Raji (cell line): ENCODE results near the gene OSBPL2.

Experiments
- POLR2A ChIP-seq: IDR thresholded peaks from 2 replicates; pipeline ENCODE4 v1.6.1; 2011; ENCODE audit warnings: low read depth, low read length, control low read depth; ENCODE audit not compliant: insufficient read depth

OSBPL2 gene

DNA sequence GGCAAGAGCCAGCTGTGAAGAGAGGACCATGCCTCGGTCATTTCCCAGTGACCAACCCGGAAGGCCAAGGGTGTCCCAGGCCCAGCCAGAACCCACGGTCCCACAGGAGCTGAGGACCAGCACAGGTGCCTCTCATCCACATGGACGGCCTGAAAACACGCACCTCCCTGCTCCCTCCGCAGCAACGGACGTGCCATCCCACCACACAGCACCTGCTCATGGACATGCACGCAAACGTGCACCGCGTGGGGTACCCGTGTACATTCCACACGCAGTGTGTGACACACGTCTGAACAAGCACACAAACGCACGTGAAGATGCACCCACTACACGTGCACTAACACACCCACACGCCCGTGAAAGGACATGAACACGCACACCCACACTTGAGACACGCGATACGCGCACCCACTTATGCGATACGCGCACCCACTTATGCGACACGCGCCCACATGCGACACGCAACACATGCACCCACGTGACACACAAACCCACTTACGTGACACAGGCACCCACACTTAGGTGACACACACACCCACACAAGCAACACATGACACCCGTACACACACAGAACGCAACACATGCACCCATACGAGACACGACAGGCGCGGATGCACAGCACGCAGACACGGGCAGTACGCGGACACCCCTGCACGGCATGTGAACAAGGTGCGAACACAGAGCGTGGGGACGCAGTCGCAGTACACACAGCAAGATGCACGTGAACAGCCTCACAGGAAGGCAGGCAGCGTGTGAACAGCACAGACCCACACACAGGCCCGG, 98.6 kb downstream of the OSBPL2 start:
- no peak for TF ChIP-seq POLR2A

DNA sequence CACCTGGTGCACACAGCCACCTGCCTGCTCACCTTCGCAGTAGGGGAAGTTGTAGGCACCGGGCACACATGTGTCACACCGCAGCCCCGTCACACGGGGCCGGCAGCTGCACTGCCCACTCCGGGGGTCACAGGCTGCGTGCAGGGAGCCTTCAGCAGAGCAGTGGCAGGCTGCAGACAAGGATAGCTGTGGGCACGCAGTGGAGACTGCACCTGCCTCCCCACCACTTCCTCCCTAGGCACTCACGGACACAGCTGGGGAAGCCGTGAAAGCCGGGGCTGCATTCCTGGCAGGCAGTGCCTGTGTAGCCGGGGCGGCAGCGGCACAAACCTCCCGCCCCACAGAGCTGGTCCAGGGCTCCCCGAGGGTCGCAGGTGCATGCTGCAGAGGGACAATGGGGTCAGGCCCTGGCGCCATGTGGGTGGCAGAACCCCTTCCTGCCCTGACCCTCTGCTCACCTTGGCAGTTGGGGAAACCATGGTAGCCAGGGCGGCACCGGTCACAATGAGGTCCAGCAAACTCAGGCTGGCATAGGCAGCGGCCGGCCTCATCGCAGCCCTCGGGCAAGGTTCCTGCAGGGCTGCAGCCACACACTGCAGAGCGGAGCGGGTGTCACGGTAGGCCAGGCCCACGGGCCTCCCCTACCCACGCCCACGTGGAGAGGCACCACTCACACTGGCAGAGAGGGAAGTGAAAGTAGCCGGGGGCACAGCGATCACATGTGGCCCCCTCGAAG, 99.4 kb downstream of the OSBPL2 start:
- TF ChIP-seq POLR2A: no peak

DNA sequence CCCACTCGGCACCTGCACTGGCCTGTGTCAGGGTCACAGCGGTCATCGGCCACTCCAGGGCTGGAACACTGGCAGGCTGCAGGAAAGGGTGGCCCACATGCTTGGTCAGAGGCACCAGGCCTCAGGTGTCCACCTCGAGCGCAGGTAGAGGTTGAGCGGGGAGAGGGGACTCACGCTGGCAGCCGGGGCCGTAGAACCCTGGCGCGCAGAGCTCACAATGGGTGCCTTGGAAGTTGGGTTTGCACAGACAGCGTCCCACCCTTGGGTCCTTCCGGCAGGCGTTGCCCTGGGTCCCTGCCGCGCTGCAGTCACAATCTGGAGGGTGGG, 99.9 kb downstream of the OSBPL2 start:
- no peak for TF ChIP-seq POLR2A

DNA sequence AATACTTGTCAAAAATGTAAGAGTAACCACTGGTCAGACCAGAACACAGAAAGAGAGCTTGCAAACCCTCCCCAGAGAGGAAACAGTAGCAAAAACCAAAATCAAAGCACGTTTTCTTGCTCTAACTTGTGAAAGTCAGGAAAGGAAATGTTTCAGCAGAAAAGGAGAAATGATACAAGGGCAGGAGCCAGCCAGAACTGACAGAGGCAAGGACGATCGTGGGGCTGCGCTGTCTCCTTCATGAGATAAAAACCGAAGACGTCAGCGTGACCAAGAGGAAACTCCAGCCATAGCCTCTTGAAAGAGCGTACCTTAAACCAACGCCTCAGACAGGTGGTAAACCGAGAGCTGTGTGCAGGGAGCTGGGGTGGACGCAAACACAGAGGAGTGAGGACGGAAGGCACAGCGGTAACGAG, 101.3 kb downstream of the OSBPL2 start:
- peak; percentile 37; the same call in 1 of the 2 replicates for TF ChIP-seq POLR2A

DNA sequence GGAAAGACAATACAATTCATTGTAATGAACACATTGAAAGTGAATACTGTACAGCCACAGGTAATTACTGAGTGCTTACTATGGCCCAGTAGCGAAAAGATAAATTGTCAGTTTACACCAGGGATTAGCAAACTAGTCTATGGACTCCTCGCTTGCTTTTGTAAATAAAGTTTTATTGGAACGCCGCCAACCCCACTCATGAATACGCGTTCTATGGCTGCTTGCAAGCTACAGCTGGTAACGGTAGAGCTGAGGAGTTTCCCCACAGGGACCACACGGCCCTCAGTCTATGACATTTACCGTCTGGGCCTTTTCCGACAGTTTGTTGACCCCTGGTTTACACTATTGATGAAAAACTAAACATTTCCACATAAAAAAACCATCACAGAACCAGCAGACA, 104.6 kb downstream of the OSBPL2 start:
- no peak for TF ChIP-seq POLR2A

DNA sequence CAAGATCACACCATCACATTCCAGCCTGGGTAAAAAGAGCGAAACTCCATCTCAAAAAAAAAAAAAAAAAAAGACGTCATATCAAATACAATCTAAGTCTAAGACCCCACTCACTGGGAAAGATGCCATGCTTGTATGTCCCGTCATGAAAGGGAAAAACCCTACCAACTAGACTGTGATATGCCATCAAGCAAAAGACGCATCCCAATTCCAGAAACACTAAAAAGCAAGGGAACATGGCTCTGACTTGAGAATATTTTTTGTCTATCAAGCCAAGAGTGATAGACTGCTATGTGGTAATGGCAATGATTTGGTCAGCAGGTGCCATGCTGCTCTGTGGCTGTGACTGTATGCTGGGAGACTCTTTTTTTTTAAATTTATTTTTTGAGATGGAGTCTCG, 105.8 kb downstream of the OSBPL2 start:
- no peak for TF ChIP-seq POLR2A

DNA sequence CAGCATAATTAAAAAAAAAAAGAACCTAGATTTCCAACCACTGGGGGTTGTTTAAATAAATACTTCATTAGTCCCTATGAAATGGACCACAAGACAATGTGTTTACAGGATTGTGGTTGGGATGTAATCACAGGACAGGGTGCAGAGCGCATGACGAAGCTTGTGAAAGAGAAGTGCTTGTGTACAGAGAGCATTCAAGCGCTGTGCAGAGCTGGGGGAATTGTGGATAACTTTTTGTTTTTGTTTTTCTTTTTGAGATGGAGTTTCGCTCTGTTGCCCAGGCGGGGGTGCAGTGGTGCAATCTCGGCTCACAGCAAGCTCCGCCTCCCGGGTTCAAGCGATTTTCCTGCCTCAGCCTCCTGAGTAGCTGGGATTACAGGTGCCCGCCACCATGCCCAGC, 106.5 kb downstream of the OSBPL2 start:
- no peak for TF ChIP-seq POLR2A
